Measurements from ENCODE around the gene CERS2. TPM values are rescaled to one million over a fixed set of nuclear protein-coding genes. Genes with fewer than 3 reads are reported as not detected.
"Not testable (repeated sequence)": the region's sequence is repeated elsewhere in the genome, so short reads cannot be mapped to it uniquely, and the experiment has no call there.

The CERS2 gene
- total and polyA plus RNA-seq, 12 donors: 56.5 to 104 (median 76.8) TPM

- DNase-seq (no peak), ATAC-seq (no peak)
- Histone ChIP-seq H3K27ac (no peak overlapping the region), H3K9me3 (no peaks in the 10 kb centered on the region), H3K36me3 (peaks cover 0 to 100% (median 69%) of the 10 kb centered on the region in 9 donors), H3K4me1 (no peaks in the 10 kb centered on the region), H3K4me3 (no peak overlapping the region), H3K27me3 (no peaks in the 10 kb centered on the region)
- WGBS, 2 donors: 93 to 96% methylated on average over 3 of the region's 3 CpGs
- intact Hi-C loops (cut with DNase I): no loop called here
- TF ChIP-seq CTCF (IDR thresholded peaks at IDR 0.05): no peak
Measured at GRCh38 chr1:150954708-150955107, 19.9 kb downstream of the CERS2 start.

- 78 to 84% methylated on average over 5 of the region's 5 CpGs for WGBS, 2 donors
- ATAC-seq: no peak
- H3K4me1 ChIP-seq: no peaks in the 10 kb centered on the region
- intact Hi-C loops (cut with DNase I): no loop called here
- no peaks in the 10 kb centered on the region for H3K27me3 ChIP-seq
- no peak overlapping the region for H3K4me3 ChIP-seq
- TF ChIP-seq CTCF (IDR thresholded peaks at IDR 0.05): no peak
- H3K27ac ChIP-seq: no peak overlapping the region
- peaks cover 0 to 100% (median 92%) of the 10 kb centered on the region in 9 donors for H3K36me3 ChIP-seq
- no peaks in the 10 kb centered on the region for H3K9me3 ChIP-seq
- DNase-seq: no peak
Measured at GRCh38 chr1:150944856-150945255, 29.8 kb downstream of the CERS2 start.

- Histone ChIP-seq H3K27ac (no peak overlapping the region), H3K36me3 (peaks cover 0 to 97% (median 61%) of the 10 kb centered on the region in 9 donors), H3K4me1 (peaks cover 0 to 17% (median 8%) of the 10 kb centered on the region in 9 donors), H3K4me3 (no peak overlapping the region), H3K9me3 (peaks cover 0 to 24% (median 8%) of the 10 kb centered on the region in 11 donors), H3K27me3 (no peaks in the 10 kb centered on the region)
- DNase-seq (no peak), ATAC-seq (no peak)
- no peak for TF ChIP-seq CTCF (IDR thresholded peaks at IDR 0.05)
- WGBS, 2 donors: 97 to 98% methylated on average over 1 of the region's 1 CpG
- intact Hi-C loops (cut with DNase I): no loop called here
Measured at GRCh38 chr1:150931773-150932172, 42.9 kb downstream of the CERS2 start.

- H3K27me3 ChIP-seq, DNase-seq, ATAC-seq, H3K4me3 ChIP-seq, H3K27ac ChIP-seq: not testable (repeated sequence)
- WGBS, 2 donors: 94% methylated on average over 6 of the region's 6 CpGs
- intact Hi-C loops (cut with DNase I): loop anchor here in 5 of 10 donors (5.0 to 10.0 kb wide), 4 partner anchors 44 to 224 kb away; partner anchors contain the start of genes CERS2 (in 3 of the 5) and ARNT (in 2 of the 5)
- Histone ChIP-seq H3K36me3 (peaks cover 0 to 67% (median 51%) of the 10 kb centered on the region in 9 donors), H3K9me3 (peaks cover 0 to 24% (median 8%) of the 10 kb centered on the region in 11 donors), H3K4me1 (peaks cover 0 to 27% (median 10%) of the 10 kb centered on the region in 9 donors)
Measured at GRCh38 chr1:150928775-150929174, 45.9 kb downstream of the CERS2 start.

- no peak overlapping the region for H3K27ac ChIP-seq
- DNase-seq (no peak), ATAC-seq (no peak)
- H3K4me1 ChIP-seq: peaks cover 0 to 27% (median 10%) of the 10 kb centered on the region in 9 donors
- intact Hi-C loops (cut with DNase I): loop anchor here in 5 of 10 donors (5.0 to 10.0 kb wide), 4 partner anchors 44 to 223 kb away; partner anchors contain the start of genes CERS2 (in 3 of the 5) and ARNT (in 2 of the 5)
- no peak overlapping the region for H3K4me3 ChIP-seq
- peaks cover 0 to 62% (median 48%) of the 10 kb centered on the region in 9 donors for H3K36me3 ChIP-seq
- peaks cover 0 to 24% (median 8%) of the 10 kb centered on the region in 11 donors for H3K9me3 ChIP-seq
- TF ChIP-seq CTCF (IDR thresholded peaks at IDR 0.05): no peak
- H3K27me3 ChIP-seq: no peaks in the 10 kb centered on the region
- 95 to 97% methylated on average over 3 of the region's 3 CpGs for WGBS, 2 donors
Measured at GRCh38 chr1:150928286-150928685, 46.3 kb downstream of the CERS2 start.
